GM19452 (cell line): ENCODE measurements around the gene WDR18.

ENCODE experiments used
- ATAC-seq: cut with Tn5 transposase; IDR thresholded peaks from one replicate; pipeline ENCODE4 v1.9.1; 2021; ENCODE audit not compliant: unreplicated experiment

The WDR18 gene

GRCh38 chr19:1040476-1041271 lies 56.5 kb downstream of the WDR18 start:
- peak; percentile 48 for ATAC-seq

- no peak for ATAC-seq
These were observed 57.2 kb downstream of the WDR18 start for GRCh38 chr19:1041272-1041834.

GRCh38 chr19:1041835-1042685 lies 57.9 kb downstream of the WDR18 start:
- no peak for ATAC-seq

- no peak for ATAC-seq
These were observed 58.8 kb downstream of the WDR18 start for GRCh38 chr19:1042689-1043511.
